T-helper 1 cell treated with Interleukin-12 subunit alpha and Interleukin-12 subunit beta and Interleukin-4 antibody, amounts not matched to agents 30 ng/mL and 1 ng/mL, for 36 hours (primary cell): ENCODE data around the gene RMND5B. TPM values are rescaled to one million over a fixed set of nuclear protein-coding genes. Genes with fewer than 3 reads are reported as not detected.
"Not testable (repeated sequence)": the region's sequence is repeated elsewhere in the genome, so short reads cannot be mapped to it uniquely, and the experiment has no call there.

Experiments
- intact Hi-C: fragments of 100-400 bp; cut with micrococcal nuclease; formaldehyde crosslinking; loops from one replicate; pipeline ENCODE4 v1.15.1; 2024
- total RNA-seq: library from RNA; stranded (reverse); gene quantifications from 2 replicates; pipeline ENCODE4 v1.2.3, GENCODE V29; 2022

RMND5B gene
- total RNA-seq, 1 donor from 2014 or later: 20.3 TPM

DNA sequence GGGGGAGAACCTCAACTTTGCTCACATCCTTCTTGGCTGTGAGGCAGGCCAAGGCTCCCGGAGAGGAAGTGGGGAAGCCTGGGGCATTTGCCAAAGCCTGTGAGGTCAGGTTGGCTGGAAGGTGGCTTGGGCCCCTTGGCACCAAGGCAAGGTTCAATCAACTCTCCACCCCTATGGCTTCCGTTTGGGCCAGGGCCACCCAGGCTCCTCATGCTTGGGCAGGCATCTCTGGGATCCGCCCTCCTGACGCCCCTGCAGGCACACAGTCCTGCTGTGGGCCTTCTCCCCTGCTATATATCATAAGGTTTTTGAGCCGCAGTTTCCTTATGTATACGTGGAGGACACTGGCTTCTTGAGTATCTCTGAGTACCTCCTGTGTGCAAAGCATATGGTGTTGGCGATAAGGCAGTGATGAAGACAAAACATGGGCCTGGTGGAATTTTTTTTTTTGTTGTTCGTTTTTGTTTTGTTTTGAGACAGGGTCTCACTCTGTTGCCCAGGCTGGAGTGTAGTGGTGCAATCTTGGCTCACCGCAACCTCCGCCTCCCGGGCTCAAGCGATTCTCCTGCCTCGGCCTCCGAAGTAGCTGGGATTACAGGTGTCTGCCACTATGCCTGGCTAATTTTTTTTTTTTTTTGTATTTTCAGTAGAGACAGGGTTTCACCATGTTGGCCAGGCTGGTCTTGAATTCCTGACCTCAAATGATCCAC, 3.4 kb upstream of the RMND5B start:
- intact Hi-C loops: not testable (repeated sequence)

DNA sequence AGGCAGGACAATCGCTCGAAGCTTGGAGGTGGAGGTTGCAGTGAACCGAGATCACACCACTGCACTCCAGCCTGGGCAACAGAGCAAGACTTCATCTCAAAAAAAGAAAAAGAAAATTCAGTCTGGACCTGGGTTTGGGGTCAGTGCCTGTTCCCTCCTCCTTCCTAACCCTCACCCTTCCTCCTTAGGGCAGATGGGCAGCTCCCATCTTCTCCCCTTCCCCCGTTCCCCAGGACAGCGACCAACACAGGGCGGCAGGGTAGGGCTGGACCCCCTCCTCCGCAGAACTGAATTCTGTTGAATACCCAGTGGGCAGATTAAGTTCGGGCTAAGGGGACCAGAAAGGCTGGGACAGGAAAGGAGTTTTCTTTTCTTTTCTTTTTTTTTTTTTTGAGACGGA, 1.5 kb upstream of the RMND5B start:
- intact Hi-C loops: no loop called here

GRCh38 chr5:178130234-178130575, 609 bp upstream of the RMND5B start:
- intact Hi-C loops: loop anchor here (1.0 to 2.0 kb wide), 3 partner anchors 17 to 704 kb away; partner anchors contain the start of genes GRK6, HNRNPAB and N4BP3

DNA sequence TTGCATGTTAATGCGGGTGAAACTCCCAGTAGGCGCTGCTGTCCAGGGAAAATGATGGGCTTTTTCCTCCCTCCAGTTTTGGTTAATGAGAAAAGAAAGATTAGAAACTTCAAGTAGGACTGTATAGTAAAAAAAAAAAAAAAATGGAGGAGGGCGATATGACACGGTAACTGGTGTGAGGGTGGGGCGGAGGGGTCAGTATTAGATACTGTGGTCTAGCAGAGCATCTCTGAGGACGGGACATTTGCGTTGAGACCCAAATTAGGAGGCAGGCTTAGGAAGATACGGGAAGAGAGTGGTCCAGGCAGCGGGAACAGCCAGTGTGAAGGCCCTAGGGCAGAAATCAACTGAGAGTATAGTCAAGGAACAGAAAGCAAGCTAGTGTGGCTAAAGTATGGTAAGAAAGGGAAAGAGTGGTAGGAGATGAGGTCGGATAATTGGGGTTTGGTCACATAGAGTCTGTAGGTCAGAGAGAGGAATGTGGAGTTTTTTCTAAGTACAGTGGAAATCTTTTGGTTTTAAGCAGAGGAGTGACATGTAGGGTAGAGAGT, 707 bp downstream of the RMND5B start:
- intact Hi-C loops: loop anchor here (1.0 to 2.0 kb wide), 5 partner anchors 10 to 73 kb away; partner anchors contain the start of genes HNRNPAB, N4BP3 and NHP2

GRCh38 chr5:178136990-178137389, 6.2 kb downstream of the RMND5B start:
- intact Hi-C loops: no loop called here

DNA sequence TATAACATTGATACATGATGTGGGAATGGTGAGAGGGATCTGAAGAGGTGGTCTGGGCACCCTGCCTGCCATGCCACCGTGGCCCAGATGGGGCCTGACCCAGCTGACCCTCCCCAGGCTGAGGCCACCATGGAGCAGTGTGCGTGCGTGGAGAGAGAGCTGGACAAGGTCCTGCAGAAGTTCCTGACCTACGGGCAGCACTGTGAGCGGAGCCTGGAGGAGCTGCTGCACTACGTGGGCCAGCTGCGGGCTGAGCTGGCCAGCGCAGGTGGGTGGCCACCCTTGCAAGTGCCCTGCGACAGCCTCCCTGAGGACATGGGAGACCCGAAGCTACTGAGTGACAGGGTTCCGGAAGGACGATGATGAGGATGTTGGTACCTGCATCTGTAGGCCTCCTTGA, 7.2 kb downstream of the RMND5B start:
- intact Hi-C loops: no loop called here

- intact Hi-C loops: no loop called here
These were observed 10.7 kb downstream of the RMND5B start for GRCh38 chr5:178141550-178141949.

GRCh38 chr5:178142642-178143041, 11.8 kb downstream of the RMND5B start:
- intact Hi-C loops: no loop called here

GRCh38 chr5:178143246-178143645, 12.4 kb downstream of the RMND5B start:
- intact Hi-C loops: no loop called here

- intact Hi-C loops: no loop called here
These were observed 13.1 kb downstream of the RMND5B start for GRCh38 chr5:178143901-178144300.

- intact Hi-C loops: loop anchor here (1.0 kb wide), 3 partner anchors 18 to 70 kb away; no protein-coding TSS in a partner anchor
These were observed 15.4 kb downstream of the RMND5B start for GRCh38 chr5:178145965-178146820.

DNA sequence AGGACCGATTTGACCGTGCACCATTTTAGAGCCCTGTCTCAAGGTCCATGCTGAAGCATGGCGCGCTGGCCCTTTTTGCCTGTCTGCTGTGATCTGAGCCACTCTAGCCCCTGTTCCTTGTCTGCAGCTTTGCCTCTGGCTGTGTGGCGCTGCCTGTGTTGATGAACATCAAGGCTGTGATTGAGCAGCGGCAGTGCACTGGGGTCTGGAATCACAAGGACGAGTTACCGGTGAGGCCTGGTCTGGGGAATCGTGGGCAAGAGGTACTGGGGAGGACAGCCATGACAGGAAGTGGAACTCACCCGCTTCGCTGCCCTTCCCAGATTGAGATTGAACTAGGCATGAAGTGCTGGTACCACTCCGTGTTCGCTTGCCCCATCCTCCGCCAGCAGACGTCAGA, 16.6 kb downstream of the RMND5B start:
- intact Hi-C loops: no loop called here

- intact Hi-C loops: no loop called here
These were observed 18.6 kb downstream of the RMND5B start for GRCh38 chr5:178149199-178149932.

DNA sequence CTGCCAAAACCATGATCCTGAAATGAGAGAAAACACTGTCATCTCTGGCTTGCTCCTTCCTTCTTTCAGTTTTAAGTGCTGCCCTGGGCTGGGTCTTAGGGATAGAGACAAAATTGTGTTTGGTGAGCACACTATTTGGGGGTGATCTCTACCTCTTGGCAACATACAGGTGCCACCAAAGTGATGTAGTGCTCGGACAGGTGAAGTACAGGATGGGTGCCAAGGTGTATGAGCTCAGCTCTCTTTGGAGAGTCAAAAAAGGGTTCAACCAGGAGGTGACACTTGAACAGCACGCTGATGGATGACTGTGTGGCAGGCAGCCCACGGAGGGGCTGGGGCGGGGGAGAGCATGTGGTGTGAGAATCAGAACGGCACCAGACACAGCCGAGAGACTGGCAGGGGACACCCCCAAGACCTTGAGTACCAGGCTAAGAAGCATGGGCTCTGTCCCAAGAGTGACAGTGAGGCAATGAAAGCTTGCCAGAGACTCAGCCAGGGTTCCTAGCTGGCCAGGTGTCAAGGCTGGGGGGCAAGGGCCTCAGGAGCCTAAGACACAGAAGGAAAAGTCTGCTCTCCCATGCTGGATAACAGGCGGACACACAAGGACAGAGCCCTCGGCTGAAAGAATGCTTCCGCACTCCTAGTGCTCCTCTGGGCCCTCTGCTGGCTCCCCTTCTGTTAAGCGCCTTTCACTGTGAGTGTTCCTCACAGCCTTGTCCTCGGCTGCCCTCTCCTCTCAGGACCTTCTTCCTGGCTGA, 20.3 kb downstream of the RMND5B start:
- intact Hi-C loops: loop anchor here (5.0 to 10.0 kb wide), 8 partner anchors 474 to 1764 kb away; partner anchors contain the start of genes CANX, CLK4, DDX41 and FGFR4

DNA sequence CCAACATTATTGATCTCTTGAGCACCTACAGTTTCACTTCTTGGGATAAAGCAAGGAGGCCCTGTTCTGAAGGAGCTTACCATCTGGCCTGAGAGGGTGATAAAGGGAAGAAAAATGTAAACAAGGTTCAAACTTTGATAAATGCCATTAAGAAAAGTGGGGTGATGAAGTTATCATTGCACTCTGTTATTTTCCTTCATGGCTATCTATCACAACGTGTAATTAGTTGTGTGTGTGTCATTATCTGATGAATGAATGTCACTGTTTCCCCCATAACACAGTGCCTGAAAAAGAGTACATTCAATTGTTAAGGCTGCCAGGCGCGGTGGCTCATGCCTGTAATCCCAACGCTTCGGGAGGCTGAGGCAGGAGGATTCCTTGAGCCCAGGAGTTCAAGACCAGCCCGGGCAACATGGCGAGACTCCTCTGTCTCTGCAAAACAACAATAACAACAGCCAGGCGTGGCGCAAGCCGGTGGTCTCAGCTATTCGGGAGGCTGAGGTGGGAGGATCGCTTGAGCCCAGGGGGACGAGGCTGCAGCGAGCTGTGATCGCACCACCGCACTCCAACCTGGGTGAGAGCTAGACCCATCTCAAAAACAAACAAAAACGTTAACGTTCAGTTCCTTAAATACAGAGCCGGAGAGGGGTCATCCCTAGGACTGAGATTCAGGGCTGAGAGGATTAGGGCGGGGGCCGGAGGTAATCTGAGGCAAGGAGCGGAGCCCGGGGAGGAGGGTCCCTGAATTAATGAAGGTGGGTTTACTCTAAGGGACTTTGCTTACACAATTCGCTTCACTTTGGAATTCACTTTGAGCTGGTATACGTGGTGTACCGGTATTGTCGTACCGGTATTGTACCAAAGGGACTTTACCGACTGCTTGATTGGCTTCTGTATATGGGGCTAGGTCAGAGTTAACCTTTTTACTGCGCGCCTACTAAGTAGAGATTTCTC, 22.0 kb downstream of the RMND5B start:
- intact Hi-C loops: loop anchor here (1.0 to 10.0 kb wide), 11 partner anchors 12 to 1765 kb away; partner anchors contain the start of genes CANX, CLK4, DDX41 and FAM193B

DNA sequence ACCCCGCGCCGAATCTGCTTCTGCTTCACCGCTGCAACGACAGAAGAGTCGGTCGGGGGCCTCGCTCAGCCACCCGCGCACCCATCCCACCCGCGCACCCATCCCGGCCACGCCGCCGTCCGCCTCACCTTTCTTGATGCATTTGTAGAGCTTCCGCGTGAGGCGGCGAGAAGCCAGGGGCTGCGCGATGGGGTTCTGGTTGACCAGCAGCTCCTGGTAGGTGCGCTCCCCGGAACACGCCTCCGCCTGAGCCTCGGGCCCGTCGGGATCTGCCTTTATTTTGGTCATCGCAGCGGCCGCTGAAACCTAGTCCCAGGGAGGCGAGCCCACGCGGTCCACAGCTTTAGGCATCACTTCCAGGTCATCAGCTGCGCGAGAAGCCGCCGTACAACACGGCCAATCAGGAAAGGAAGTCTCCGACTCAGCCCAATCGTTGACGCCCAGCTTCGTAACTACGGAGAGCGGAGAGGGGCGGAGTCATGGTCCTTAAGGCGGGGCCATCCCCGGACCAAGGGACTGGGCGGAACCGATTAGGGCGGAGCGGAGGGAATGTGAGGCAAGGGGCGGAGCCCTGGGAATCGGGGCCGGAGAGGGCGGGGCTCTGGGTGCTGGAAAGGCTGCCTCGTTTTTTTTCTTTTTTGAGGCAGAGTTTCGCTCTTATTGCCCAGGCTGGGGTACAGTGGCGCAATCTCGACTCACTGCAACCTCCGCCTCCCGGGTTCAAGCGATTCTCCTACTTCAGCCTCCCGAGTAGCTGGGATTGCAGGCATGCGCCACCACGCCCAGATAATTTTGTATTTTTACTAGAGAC, 22.9 kb downstream of the RMND5B start, which contains the start of gene NHP2:
Gene NHP2 (minus strand): TSS at position 356 of the 811 bp plus-strand sequence. CDS start 68 bp downstream, at position 288.
- intact Hi-C loops: loop anchor here (1.0 to 10.0 kb wide), 15 partner anchors 11 to 1766 kb away; partner anchors contain the start of genes CANX, CLK4, DDX41 and FAM193B

DNA sequence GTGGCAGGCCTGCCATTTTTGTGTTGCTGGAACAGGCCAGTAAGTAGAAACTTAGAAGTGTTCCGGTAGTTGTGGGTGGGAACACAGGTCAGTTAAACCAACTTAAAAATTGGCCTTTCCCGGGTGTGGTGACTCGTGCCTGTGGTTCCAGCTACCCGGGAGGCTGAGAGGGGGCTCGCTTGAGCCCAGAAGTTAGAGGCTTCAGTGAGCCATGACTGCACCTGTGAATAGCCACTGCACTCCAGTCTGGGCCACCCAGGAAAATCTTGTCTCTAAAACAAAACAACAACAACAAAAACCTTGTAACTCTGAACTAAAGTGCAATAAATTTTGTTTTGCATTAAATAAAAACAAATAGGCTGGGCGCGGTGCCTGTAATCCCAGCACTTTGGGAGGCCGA, 24.3 kb downstream of the RMND5B start:
- intact Hi-C loops: loop anchor here (10.0 kb wide), 1 partner anchor 470 kb away; the partner anchor contains the start of gene CLK4

- intact Hi-C loops: no loop called here
These were observed 29.4 kb downstream of the RMND5B start for GRCh38 chr5:178160176-178160575.
